Keratinocyte (primary cell): ENCODE data around the gene OS9. TPM values are rescaled to one million over a fixed set of nuclear protein-coding genes. Genes with fewer than 3 reads are reported as not detected.

Source experiments
- DNase-seq: peaks from one replicate; pipeline ENCODE4 v3.0.0-alpha.2; 2011; ENCODE audit warnings: low read depth, missing footprints, low spot score
- FAIRE-seq: peaks from 2 replicates; lab custom pipeline; 2011; peaks lifted over from hg19 to GRCh38; lab: Jason Lieb, UNC
- H2AFZ ChIP-seq: 2 replicates; pipeline ENCODE4 v1.6.0; 2012; ENCODE audit warnings: low read length, control low read depth, inconsistent platforms; ENCODE audit not compliant: control insufficient read depth
- H3K27ac ChIP-seq: 2 replicates; pipeline ENCODE4 v1.5.1; 2011; ENCODE audit warnings: low read length; ENCODE audit not compliant: control insufficient read depth, insufficient read depth
- H3K27me3 ChIP-seq: 3 replicates; pipeline ENCODE4 v1.6.0; 2011; ENCODE audit warnings: low read length; ENCODE audit not compliant: control insufficient read depth, insufficient read depth; ENCODE audit errors: extremely low read depth
- H3K36me3 ChIP-seq, 2 experiments: 2 replicates in 1 of 2; 3 replicates in 1 of 2; pipeline ENCODE4 v1.5.1; 2011; ENCODE audit warnings: low read length in 2 of 2, mild to moderate bottlenecking in 1 of 2; ENCODE audit not compliant: control insufficient read depth in 2 of 2, insufficient read depth in 2 of 2; ENCODE audit errors: extremely low read depth in 1 of 2
- H3K4me1 ChIP-seq: 3 replicates; pipeline ENCODE4 v1.5.1; 2011; ENCODE audit warnings: low read length; ENCODE audit not compliant: control insufficient read depth, insufficient read depth; ENCODE audit errors: extremely low read depth
- H3K4me2 ChIP-seq: 3 replicates; pipeline ENCODE4 v1.6.0; 2011; ENCODE audit warnings: low read depth, low read length; ENCODE audit not compliant: control insufficient read depth, insufficient read depth; ENCODE audit errors: extremely low read depth
- H3K4me3 ChIP-seq, 3 experiments: fragments of 200-600 bp in 1 of 3; sonication (generic) in 1 of 3; 2 replicates in 2 of 3; 3 replicates in 1 of 3; pipeline ENCODE4 v1.5.1; 2011 to 2016; ENCODE audit warnings: low read length in 3 of 3, mild to moderate bottlenecking in 3 of 3, control low read depth in 2 of 3, inconsistent platforms in 1 of 3, low read depth in 1 of 3, mixed read lengths in 1 of 3, mixed run types in 1 of 3, moderate library complexity in 1 of 3; ENCODE audit not compliant: control insufficient read depth in 2 of 3, insufficient read depth in 2 of 3; ENCODE audit errors: extremely low read depth in 1 of 3
- H3K79me2 ChIP-seq: 2 replicates; pipeline ENCODE4 v1.6.0; 2012; ENCODE audit warnings: low read length; ENCODE audit not compliant: control insufficient read depth, insufficient read depth
- H3K9ac ChIP-seq: 3 replicates; pipeline ENCODE4 v1.6.0; 2011; ENCODE audit warnings: low read length; ENCODE audit not compliant: control insufficient read depth, insufficient read depth; ENCODE audit errors: extremely low read depth
- H3K9me1 ChIP-seq: 3 replicates; pipeline ENCODE4 v1.6.0; 2011; ENCODE audit warnings: low read length; ENCODE audit not compliant: control insufficient read depth, insufficient read depth; ENCODE audit errors: extremely low read depth
- H3K9me3 ChIP-seq: 2 replicates; pipeline ENCODE4 v1.5.1; 2012; ENCODE audit warnings: low read depth, low read length; ENCODE audit not compliant: control insufficient read depth
- H4K20me1 ChIP-seq: 3 replicates; pipeline ENCODE4 v1.6.0; 2011; ENCODE audit warnings: low read length; ENCODE audit not compliant: control insufficient read depth, insufficient read depth; ENCODE audit errors: extremely low read depth
- CTCF ChIP-seq, 3 experiments: IDR thresholded peaks in 1 of 3; conservative IDR thresholded peaks in 1 of 3; optimal IDR thresholded peaks in 1 of 3; 2 replicates in 2 of 3; 3 replicates in 1 of 3; pipeline versions ENCODE3 to v1.5.1; 2011; ENCODE audit warnings: low read length in 3 of 3, mild to moderate bottlenecking in 3 of 3, moderate library complexity in 2 of 3, control low read depth in 1 of 3, inconsistent platforms in 1 of 3; ENCODE audit not compliant: insufficient read depth in 2 of 3; ENCODE audit errors: extremely low read depth in 1 of 3
- EZH2 ChIP-seq: IDR thresholded peaks from one replicate; pipeline ENCODE4 v1.6.1; 2012; ENCODE audit warnings: inconsistent platforms, mild to moderate bottlenecking, low read length, moderate library complexity
- dilution Hi-C: fragments of 300-500 bp; cut with MboI; formaldehyde crosslinking; loops from one replicate; pipeline ENCODE4 v1.7.0; 2020; ENCODE audit warnings: low sequenced_read_pairs; ENCODE audit not compliant: extremely low pct_ligation_motif_present
- polyA plus RNA-seq, 5 experiments: library from polyadenylated mRNA; depleted of rRNA in 3 of 5; stranded (reverse) in 3 of 5; stranded (forward) in 1 of 5; unstranded in 1 of 5; fragments of >200 nt; gene quantifications; 1 replicate in 1 of 5; 2 replicates in 3 of 5; 3 replicates in 1 of 5; pipeline versions ENCODE4 v1.2.1 to v1.2.3, GENCODE V29; 2011 to 2012; ENCODE audit warnings: missing spikeins in 2 of 5, low read depth in 1 of 5, low replicate concordance in 1 of 5

Gene OS9
- polyA plus RNA-seq, 1 donor (not counting 4 experiments of a cell fraction or from before 2014, with no cell fraction given), result 82.2 TPM

- peaks cover 2% of the 10 kb centered on the region for H4K20me1 ChIP-seq
- no peak for FAIRE-seq
- peaks cover 7 to 26% of the 10 kb centered on the region in 2 experiments for H3K36me3 ChIP-seq
- dilution Hi-C loops, result no loop called here
- TF ChIP-seq CTCF (optimal IDR thresholded peaks at IDR 0.05 in 1 of 3, IDR thresholded peaks at IDR 0.05 in 1 of 3, conservative IDR thresholded peaks at IDR 0.05 in 1 of 3; ENCODE audit: extremely low read depth in 1 of 3, insufficient read depth in 2 of 3, low read length in 3 of 3), result no peak
- TF ChIP-seq EZH2, result no peak
- no peaks in the 10 kb centered on the region for H3K9me3 ChIP-seq
- peak within 1 kb of the TSS; percentile 7 for H2AFZ ChIP-seq
- peaks cover 39% of the 10 kb centered on the region for H3K4me1 ChIP-seq
- H3K9ac ChIP-seq, result peak within 1 kb of the TSS; percentile 58
- peak within 1 kb of the TSS; percentile 56 to 73 (median 69) for H3K4me3 ChIP-seq
- peaks cover 19% of the 10 kb centered on the region for H3K79me2 ChIP-seq
- H3K27me3 ChIP-seq, result no peaks in the 10 kb centered on the region
- H3K27ac ChIP-seq, result no peak within 1 kb of the TSS
- DNase-seq, result no peak
- H3K4me2 ChIP-seq, result peak within 1 kb of the TSS; percentile 78
- no peaks in the 10 kb centered on the region for H3K9me1 ChIP-seq
Measured at GRCh38 chr12:57754411-57755193, 60.7 kb downstream of the OS9 start, which contains the start of gene MARCHF9. Gene MARCHF9, plus strand, starts transcription at chr12:57755103. Its CDS starts 426 bp downstream, at chr12:57755529.

- dilution Hi-C loops, result no loop called here
- no peaks in the 10 kb centered on the region for H3K27me3 ChIP-seq
- no peak overlapping the region for H2AFZ ChIP-seq
- peaks cover 39% of the 10 kb centered on the region for H3K4me1 ChIP-seq
- no peak for TF ChIP-seq EZH2
- no peak for TF ChIP-seq CTCF (optimal IDR thresholded peaks at IDR 0.05 in 1 of 3, IDR thresholded peaks at IDR 0.05 in 1 of 3, conservative IDR thresholded peaks at IDR 0.05 in 1 of 3; ENCODE audit: extremely low read depth in 1 of 3, insufficient read depth in 2 of 3, low read length in 3 of 3)
- H4K20me1 ChIP-seq, result peaks cover 7% of the 10 kb centered on the region
- peaks cover 10 to 29% of the 10 kb centered on the region in 2 experiments for H3K36me3 ChIP-seq
- no peak for FAIRE-seq
- H3K79me2 ChIP-seq, result peaks cover 18% of the 10 kb centered on the region
- H3K9me3 ChIP-seq, result no peaks in the 10 kb centered on the region
- H3K4me3 ChIP-seq, result peak overlapping the region in 2 of 3 experiments; percentile 56 to 69
- no peak for DNase-seq
- H3K27ac ChIP-seq, result no peak overlapping the region
- no peaks in the 10 kb centered on the region for H3K9me1 ChIP-seq
- H3K9ac ChIP-seq, result no peak overlapping the region
- no peak overlapping the region for H3K4me2 ChIP-seq
Measured at GRCh38 chr12:57755194-57755453, 61.2 kb downstream of the OS9 start.
